ENCODE results near the gene HCCS. TPM values are rescaled to one million over a fixed set of nuclear protein-coding genes. Genes with fewer than 3 reads are reported as not detected.

HCCS gene
- total and polyA plus RNA-seq, 2 of the 13 experiments (the other 11 are each of a cell fraction or from before 2014, with no cell fraction given): 15.4 to 16.7 TPM

DNA sequence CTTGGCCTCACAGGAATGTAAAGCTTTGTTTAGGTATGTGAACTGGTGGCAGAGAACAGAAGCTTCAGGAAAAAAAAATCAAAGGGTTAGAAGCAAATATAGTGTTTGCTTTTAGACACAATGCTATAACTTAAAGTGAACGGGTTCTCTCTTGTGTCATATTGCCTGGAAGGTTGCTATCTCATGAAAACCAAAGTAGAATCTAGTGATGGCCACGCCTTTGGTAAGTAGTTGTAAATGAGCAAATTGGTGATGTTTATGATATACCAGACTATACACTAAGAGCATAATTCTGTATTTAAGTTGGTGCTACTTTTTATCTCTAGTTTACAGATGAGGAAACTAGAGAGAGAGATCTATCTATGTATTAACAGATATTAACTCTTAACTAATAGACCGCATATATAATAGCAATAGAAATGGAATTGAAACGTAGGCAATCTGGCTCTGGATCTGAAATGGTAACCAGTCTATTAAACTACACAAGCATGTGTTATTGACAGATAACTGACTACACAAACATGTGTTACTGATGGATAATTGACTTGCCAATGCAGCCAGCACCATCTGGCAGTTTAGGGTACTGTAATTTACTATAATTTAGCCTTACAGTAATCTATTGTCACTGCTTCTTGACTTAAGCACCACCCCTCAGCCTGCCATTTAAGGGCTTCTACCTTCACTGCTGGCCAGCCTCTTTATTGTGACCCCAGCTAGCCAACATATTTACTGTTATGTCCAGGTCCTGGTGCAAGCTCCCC, 40.8 kb downstream of the HCCS start (continued):
- no peak for TF ChIP-seq ZNF263 (CRISPR knock-in tag; IDR thresholded peaks at IDR 0.05)
- TF ChIP-seq MAZ (IDR thresholded peaks at IDR 0.05; ENCODE audit: borderline replicate concordance, low read depth, low read length): no peak
- TF ChIP-seq MAZ (CRISPR knock-in tag; IDR thresholded peaks at IDR 0.05; ENCODE audit: low read depth): no peak
- TF ChIP-seq, protein P1, sequence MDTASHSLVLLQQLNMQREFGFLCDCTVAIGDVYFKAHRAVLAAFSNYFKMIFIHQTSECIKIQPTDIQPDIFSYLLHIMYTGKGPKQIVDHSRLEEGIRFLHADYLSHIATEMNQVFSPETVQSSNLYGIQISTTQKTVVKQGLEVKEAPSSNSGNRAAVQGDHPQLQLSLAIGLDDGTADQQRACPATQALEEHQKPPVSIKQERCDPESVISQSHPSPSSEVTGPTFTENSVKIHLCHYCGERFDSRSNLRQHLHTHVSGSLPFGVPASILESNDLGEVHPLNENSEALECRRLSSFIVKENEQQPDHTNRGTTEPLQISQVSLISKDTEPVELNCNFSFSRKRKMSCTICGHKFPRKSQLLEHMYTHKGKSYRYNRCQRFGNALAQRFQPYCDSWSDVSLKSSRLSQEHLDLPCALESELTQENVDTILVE (CRISPR knock-in tag; IDR thresholded peaks at IDR 0.05): no peak
- TF ChIP-seq SIX1 (CRISPR knock-in tag; IDR thresholded peaks at IDR 0.05; ENCODE audit: borderline replicate concordance): no peak
- TF ChIP-seq KLF9 (CRISPR knock-in tag; IDR thresholded peaks at IDR 0.05; ENCODE audit: low read depth): no peak
- no peak for TF ChIP-seq ZNF782 (CRISPR knock-in tag; IDR thresholded peaks at IDR 0.05; ENCODE audit: borderline replicate concordance)
- TF ChIP-seq ZNF83 (CRISPR knock-in tag; IDR thresholded peaks at IDR 0.05; ENCODE audit: borderline replicate concordance): no peak
- TF ChIP-seq DPF2 (CRISPR knock-in tag; IDR thresholded peaks at IDR 0.05; ENCODE audit: borderline replicate concordance, low read depth): no peak
- TF ChIP-seq NFYC (CRISPR knock-in tag; IDR thresholded peaks at IDR 0.05): no peak
- no peak for TF ChIP-seq ISX (CRISPR knock-in tag; conservative IDR thresholded peaks at IDR 0.05)

DNA sequence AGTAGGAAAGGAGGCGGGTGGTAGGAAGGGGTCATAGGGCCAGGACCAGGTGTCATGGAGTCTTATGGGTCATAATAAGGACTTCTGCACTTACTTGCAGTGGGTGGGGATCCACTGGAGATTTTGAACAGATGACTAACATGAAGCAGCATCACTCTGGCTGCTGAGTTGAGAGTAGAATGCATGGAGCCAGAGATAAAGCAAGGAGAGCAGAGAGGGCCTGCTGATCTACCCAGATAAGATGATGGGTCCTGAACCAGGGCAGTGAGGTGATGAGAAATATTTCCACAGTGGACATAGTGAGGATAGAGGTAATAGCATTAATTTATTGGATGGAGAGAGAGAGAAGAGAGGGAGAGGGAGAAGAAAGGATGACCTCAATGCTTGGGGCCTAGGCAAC, 48.0 kb downstream of the HCCS start:
- BruUV-seq (replicated peaks): no TSS peak
- 8% methylated on average over 1 of the region's 1 CpG for WGBS (ENCODE audit: low lambda C conversion rate)

More for the DNA sequence above, 48.0 kb downstream of the HCCS start:
- intact Hi-C loops (cut with micrococcal nuclease; ENCODE audit: unreplicated experiment) (no loop called here), in situ Hi-C loops (cut with HindIII; ENCODE audit: extremely low pct_ligation_motif_present, low pct_unique_long_range_greater_than_20kb) (no loop called here)
- no peaks in the 10 kb centered on the region for H3K4me1 ChIP-seq (ENCODE audit: insufficient read depth, low read length)
- no peak overlapping the region for H3K4me3 ChIP-seq (replicated peaks in 1 of 3; ENCODE audit: insufficient read depth in 1 of 3, low read depth in 2 of 3, low read length in 3 of 3)
- TF ChIP-seq, protein P2, sequence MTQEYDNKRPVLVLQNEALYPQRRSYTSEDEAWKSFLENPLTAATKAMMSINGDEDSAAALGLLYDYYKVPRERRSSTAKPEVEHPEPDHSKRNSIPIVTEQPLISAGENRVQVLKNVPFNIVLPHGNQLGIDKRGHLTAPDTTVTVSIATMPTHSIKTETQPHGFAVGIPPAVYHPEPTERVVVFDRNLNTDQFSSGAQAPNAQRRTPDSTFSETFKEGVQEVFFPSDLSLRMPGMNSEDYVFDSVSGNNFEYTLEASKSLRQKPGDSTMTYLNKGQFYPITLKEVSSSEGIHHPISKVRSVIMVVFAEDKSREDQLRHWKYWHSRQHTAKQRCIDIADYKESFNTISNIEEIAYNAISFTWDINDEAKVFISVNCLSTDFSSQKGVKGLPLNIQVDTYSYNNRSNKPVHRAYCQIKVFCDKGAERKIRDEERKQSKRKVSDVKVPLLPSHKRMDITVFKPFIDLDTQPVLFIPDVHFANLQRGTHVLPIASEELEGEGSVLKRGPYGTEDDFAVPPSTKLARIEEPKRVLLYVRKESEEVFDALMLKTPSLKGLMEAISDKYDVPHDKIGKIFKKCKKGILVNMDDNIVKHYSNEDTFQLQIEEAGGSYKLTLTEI (CRISPR knock-in tag; conservative IDR thresholded peaks at IDR 0.05): no peak
- no peak for TF ChIP-seq KMT2A (CRISPR knock-in tag; IDR thresholded peaks at IDR 0.05)
- TF ChIP-seq, protein P3, sequence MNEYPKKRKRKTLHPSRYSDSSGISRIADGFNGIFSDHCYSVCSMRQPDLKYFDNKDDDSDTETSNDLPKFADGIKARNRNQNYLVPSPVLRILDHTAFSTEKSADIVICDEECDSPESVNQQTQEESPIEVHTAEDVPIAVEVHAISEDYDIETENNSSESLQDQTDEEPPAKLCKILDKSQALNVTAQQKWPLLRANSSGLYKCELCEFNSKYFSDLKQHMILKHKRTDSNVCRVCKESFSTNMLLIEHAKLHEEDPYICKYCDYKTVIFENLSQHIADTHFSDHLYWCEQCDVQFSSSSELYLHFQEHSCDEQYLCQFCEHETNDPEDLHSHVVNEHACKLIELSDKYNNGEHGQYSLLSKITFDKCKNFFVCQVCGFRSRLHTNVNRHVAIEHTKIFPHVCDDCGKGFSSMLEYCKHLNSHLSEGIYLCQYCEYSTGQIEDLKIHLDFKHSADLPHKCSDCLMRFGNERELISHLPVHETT (CRISPR knock-in tag; conservative IDR thresholded peaks at IDR 0.05): no peak
- no peak for TF ChIP-seq TGIF2 (CRISPR knock-in tag; IDR thresholded peaks at IDR 0.05)
- TF ChIP-seq MIER2 (CRISPR knock-in tag; IDR thresholded peaks at IDR 0.05): no peak
- TF ChIP-seq ZNF580 (CRISPR knock-in tag; IDR thresholded peaks at IDR 0.05; ENCODE audit: borderline replicate concordance, low read depth): no peak
- no peak overlapping the region for H3K4me2 ChIP-seq (ENCODE audit: low read depth, low read length)
- no peak overlapping the region for H3K27ac ChIP-seq (ENCODE audit: extremely low read length, insufficient read depth, low read length)
- H3K79me2 ChIP-seq (ENCODE audit: insufficient read depth, low read length): no peaks in the 10 kb centered on the region
- H3K9ac ChIP-seq (ENCODE audit: insufficient read depth, low read depth, low read length): no peak overlapping the region
- DNase-seq (ENCODE audit: low spot score) (no peak), ATAC-seq (no peak), FAIRE-seq (no peak)
- H2AFZ ChIP-seq (ENCODE audit: low read length): no peak overlapping the region
- CTCF ChIA-PET (ENCODE audit: low intra/inter-chr PET ratio, low total read pairs): no interaction called here
- no peaks in the 10 kb centered on the region for H4K20me1 ChIP-seq (ENCODE audit: insufficient read depth, low read length)
- H3K9me3 ChIP-seq (ENCODE audit: low read length): no peaks in the 10 kb centered on the region
- no peaks in the 10 kb centered on the region for H3K27me3 ChIP-seq (ENCODE audit: control insufficient read depth in 1 of 2, insufficient read depth in 2 of 2, low read length in 2 of 2)
- H3K36me3 ChIP-seq (replicated peaks in 1 of 2; ENCODE audit: control insufficient read depth in 1 of 2, insufficient read depth in 2 of 2, low read length in 2 of 2): no peaks in the 10 kb centered on the region
- POLR2A ChIA-PET: no interaction called here

Data from HepG2 (cell line).